GM06990 (cell line): ENCODE measurements around the gene PPP1R1C.

Source experiments
- DNase-seq: peaks from one replicate; pipeline ENCODE4 v3.0.0-alpha.2; 2011; ENCODE audit not compliant: insufficient read length; ENCODE audit errors: extremely low read depth
- H3K27me3 ChIP-seq: replicated peaks from 2 replicates; pipeline ENCODE4 v1.6.0; 2011; ENCODE audit warnings: low read length; ENCODE audit not compliant: control insufficient read depth, insufficient read depth
- H3K36me3 ChIP-seq: 2 replicates; pipeline ENCODE4 v1.5.1; 2011; ENCODE audit warnings: low read length; ENCODE audit not compliant: control insufficient read depth, insufficient read depth
- H3K4me3 ChIP-seq: replicated peaks from 2 replicates; pipeline ENCODE4 v1.5.1; 2011; ENCODE audit warnings: low read depth, mild to moderate bottlenecking, control low read depth, low read length
- TF ChIP-seq, protein P1 (sequence below): IDR thresholded peaks from 2 replicates; pipeline ENCODE4 v1.5.1; 2011; ENCODE audit warnings: low read length, control low read depth, mild to moderate bottlenecking, inconsistent platforms; ENCODE audit not compliant: insufficient read depth, poor library complexity, severe bottlenecking

Gene PPP1R1C

DNA sequence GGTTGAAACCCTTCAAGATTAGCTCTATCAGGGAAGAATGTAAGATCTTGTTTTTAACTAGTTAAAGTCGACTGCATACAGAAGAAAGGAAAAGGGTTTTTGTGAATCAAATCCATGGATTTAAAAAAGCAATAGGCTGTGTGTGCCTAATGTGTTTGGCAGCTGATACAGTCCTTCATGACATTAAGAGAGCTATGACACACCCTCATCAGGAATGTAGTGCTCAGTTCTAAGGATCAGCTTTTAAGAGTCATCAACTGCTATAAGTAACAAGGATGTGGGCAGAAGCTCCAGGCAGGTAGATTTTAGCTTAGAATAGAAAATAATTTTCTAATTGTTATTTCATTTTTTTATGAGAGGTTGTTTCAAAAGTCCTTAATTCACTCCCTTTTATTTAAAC lies 52.9 kb downstream of the PPP1R1C start:
- TF ChIP-seq, protein P1, sequence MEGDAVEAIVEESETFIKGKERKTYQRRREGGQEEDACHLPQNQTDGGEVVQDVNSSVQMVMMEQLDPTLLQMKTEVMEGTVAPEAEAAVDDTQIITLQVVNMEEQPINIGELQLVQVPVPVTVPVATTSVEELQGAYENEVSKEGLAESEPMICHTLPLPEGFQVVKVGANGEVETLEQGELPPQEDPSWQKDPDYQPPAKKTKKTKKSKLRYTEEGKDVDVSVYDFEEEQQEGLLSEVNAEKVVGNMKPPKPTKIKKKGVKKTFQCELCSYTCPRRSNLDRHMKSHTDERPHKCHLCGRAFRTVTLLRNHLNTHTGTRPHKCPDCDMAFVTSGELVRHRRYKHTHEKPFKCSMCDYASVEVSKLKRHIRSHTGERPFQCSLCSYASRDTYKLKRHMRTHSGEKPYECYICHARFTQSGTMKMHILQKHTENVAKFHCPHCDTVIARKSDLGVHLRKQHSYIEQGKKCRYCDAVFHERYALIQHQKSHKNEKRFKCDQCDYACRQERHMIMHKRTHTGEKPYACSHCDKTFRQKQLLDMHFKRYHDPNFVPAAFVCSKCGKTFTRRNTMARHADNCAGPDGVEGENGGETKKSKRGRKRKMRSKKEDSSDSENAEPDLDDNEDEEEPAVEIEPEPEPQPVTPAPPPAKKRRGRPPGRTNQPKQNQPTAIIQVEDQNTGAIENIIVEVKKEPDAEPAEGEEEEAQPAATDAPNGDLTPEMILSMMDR = no peak
- Histone ChIP-seq H3K4me3 (no peak overlapping the region), H3K36me3 (no peaks in the 10 kb centered on the region), H3K27me3 (no peaks in the 10 kb centered on the region)
- DNase-seq = no peak

DNA sequence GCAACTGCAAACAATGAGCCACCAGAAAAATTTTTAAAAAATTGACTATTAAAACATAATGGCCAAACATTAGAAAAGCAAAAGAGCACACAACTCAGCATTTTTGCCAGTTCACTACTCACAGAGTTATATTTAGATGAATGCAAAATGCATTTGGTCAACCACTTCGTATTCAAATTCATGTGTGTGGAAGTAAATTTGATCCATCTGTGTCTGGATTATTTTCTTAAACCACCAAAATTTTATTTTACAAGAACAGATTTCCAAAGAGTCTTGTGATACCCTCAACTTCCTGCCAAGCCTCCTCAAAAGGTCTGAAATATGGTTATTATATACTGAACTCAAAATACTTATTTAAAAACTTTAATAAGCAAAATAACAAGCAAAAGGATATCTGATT lies 57.4 kb downstream of the PPP1R1C start:
- TF ChIP-seq, protein P1 = no peak
- Histone ChIP-seq H3K4me3 (no peak overlapping the region), H3K36me3 (no peaks in the 10 kb centered on the region), H3K27me3 (no peaks in the 10 kb centered on the region)
- DNase-seq = no peak

DNA sequence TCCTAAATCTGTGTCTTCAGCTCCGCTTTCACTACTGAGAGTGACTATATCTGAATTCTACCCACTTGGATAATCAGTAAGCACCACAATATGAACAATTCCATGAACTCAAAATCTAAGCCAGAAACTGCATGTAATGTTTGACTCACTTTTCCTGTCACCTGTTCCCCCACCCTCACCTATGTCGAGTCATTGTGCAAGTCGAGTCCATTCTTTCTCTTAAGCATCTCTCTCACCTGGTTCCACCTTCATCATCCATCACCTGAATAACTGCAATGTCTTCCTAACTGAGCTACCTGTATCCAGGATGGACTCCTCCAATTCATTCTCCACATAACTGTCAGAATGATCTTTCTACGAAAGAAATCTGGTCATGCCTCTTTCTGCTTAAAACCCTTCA lies 58.2 kb downstream of the PPP1R1C start:
- Histone ChIP-seq H3K4me3 (no peak overlapping the region), H3K36me3 (no peaks in the 10 kb centered on the region), H3K27me3 (no peaks in the 10 kb centered on the region)
- TF ChIP-seq, protein P1 = no peak
- DNase-seq = no peak

DNA sequence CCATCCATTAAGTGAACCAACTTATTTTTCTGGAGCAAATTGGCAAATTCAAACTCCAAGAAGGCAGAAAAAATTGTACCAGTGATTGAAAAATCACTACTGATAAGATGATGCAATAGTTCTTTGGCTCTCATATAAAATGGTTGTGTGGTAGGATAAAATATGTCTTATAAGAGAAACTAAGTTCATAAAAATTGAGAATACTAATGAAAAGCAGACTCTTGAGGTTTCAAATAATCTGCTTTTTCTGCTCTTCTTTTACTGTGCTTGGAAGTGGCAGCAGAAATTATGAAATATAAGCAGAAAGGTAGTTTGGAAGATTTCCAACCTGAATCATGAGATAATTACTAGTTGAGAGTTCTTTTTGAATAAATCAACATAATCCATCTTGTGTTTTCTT lies 61.9 kb downstream of the PPP1R1C start:
- TF ChIP-seq, protein P1 = no peak
- no peaks in the 10 kb centered on the region for H3K27me3 ChIP-seq
- no peak overlapping the region for H3K4me3 ChIP-seq
- no peak for DNase-seq
- no peaks in the 10 kb centered on the region for H3K36me3 ChIP-seq

DNA sequence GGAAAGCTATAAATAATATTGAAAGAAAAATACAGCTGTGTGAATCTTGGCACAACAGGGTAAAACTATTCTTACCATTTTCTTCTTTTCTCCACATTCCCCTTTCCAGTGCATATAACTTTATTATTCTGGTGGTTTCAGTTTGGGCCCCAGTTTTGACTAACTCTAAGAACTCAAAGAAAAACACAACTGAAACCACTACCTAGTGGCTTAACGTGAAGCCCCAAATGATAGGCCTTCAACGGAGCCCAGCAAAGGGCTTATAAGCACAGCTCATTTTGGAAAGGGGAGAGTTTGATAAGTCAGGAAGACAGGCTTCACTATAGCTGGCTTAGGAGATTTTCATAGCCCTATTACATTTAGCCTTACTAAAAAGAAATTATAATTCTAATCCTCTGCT lies 62.4 kb downstream of the PPP1R1C start:
- no peaks in the 10 kb centered on the region for H3K36me3 ChIP-seq
- TF ChIP-seq, protein P1 = no peak
- DNase-seq = no peak
- no peak overlapping the region for H3K4me3 ChIP-seq
- no peaks in the 10 kb centered on the region for H3K27me3 ChIP-seq

DNA sequence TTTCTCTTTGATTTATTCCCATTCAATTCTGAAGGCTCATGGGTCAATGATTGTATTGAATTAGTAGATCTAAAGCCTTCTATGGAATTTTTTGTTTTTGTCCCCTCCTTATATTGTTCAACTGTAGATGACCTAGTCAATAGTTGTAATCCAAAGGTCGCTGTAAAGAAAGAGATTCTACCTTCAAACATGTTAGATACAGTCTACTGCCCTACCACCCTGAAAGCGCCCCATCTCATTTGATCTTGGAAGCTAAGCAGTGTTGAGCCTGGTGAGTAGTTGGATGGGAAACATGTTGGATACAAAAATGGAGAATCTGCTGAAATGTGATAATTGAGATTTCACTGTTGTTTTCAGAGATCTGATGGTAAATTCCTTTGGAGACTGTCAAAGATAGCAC lies 63.0 kb downstream of the PPP1R1C start:
- no peaks in the 10 kb centered on the region for H3K27me3 ChIP-seq
- DNase-seq = no peak
- TF ChIP-seq, protein P1 = no peak
- H3K36me3 ChIP-seq = no peaks in the 10 kb centered on the region
- no peak overlapping the region for H3K4me3 ChIP-seq
